Tibial nerve (tissue), 4 donors: Measurements from ENCODE around the gene XYLT1. TPM values are rescaled to one million over a fixed set of nuclear protein-coding genes. Genes with fewer than 3 reads are reported as not detected.

Source experiments
- DNase-seq, 2 donors: peaks; one replicate each; pipeline ENCODE4 v3.0.0-alpha.2; 2019; ENCODE audit warnings: low spot score in 2 of 2
- H3K27ac ChIP-seq, 4 donors: fragments of 200-600 bp; sonication (generic) in 3 of 4; one replicate each; pipeline ENCODE4 v1.5.1; 2017 to 2019; ENCODE audit warnings: mild to moderate bottlenecking in 1 of 4
- H3K27me3 ChIP-seq, 2 donors: fragments of 200-600 bp; sonication (generic) in 1 of 2; one replicate each; pipeline versions ENCODE4 v1.5.1 to v1.6.0; 2017 to 2019
- H3K36me3 ChIP-seq, 3 donors: fragments of 200-600 bp; sonication (generic); one replicate each; pipeline ENCODE4 v1.5.1; 2018 to 2019
- H3K4me1 ChIP-seq, 4 donors: fragments of 200-600 bp; sonication (generic) in 3 of 4; one replicate each; pipeline ENCODE4 v1.5.1; 2017 to 2019
- H3K4me3 ChIP-seq, 4 donors: fragments of 200-600 bp; sonication (generic) in 3 of 4; one replicate each; pipeline ENCODE4 v1.5.1; 2017 to 2019; ENCODE audit warnings: mild to moderate bottlenecking in 1 of 4, moderate library complexity in 1 of 4
- H3K9me3 ChIP-seq, 4 donors: fragments of 200-600 bp; sonication (generic) in 3 of 4; one replicate each; pipeline ENCODE4 v1.5.1; 2017 to 2019
- CTCF ChIP-seq, 5 experiments: fragments of 200-600 bp in 3 of 5; fragments of 450-650 bp in 2 of 5; sonication (generic) in 3 of 5; IDR thresholded peaks; one replicate each; pipeline ENCODE4 v1.5.1; 2016 to 2019; ENCODE audit warnings: antibody characterized with exemption in 5 of 5, mild to moderate bottlenecking in 3 of 5, moderate library complexity in 2 of 5
- EP300 ChIP-seq, 2 donors: sonication (generic); formaldehyde crosslinking; IDR thresholded peaks; one replicate each; pipeline ENCODE4 v1.6.1; 2017; ENCODE audit warnings: antibody characterized with exemption in 2 of 2, mild to moderate bottlenecking in 1 of 2
- POLR2A ChIP-seq, 2 donors: fragments of 450-650 bp; IDR thresholded peaks; one replicate each; pipeline ENCODE4 v1.6.1; 2017; ENCODE audit warnings: antibody characterized with exemption in 2 of 2, mild to moderate bottlenecking in 2 of 2, moderate library complexity in 2 of 2
- WGBS, 2 donors: methylation state at CpG; one replicate each; pipeline ENCODE4 v1.1.5; 2018; 5-methylcytosine and 5-hydroxymethylcytosine counted together
- total RNA-seq, 4 donors: library from RNA; depleted of rRNA; stranded (reverse); fragments of >200 nt; gene quantifications; one replicate each; pipeline ENCODE4 v1.1.0, GENCODE V29; 2016

Gene XYLT1
- total RNA-seq, 4 donors from 2014 or later: 13.8 to 23.1 (median 14.8) TPM

- Histone ChIP-seq H3K4me3 (no peak overlapping the region), H3K9me3 (no peaks in the 10 kb centered on the region), H3K36me3 (no peaks in the 10 kb centered on the region), H3K27ac (no peak overlapping the region), H3K4me1 (peaks cover 0 to 43% (median 29%) of the 10 kb centered on the region in 4 donors), H3K27me3 (peaks cover 0 to 6% of the 10 kb centered on the region in 2 donors)
- TF ChIP-seq EP300 (IDR thresholded peaks at IDR 0.05): no peak
- TF ChIP-seq CTCF (IDR thresholded peaks at IDR 0.05): no peak
- no peak for TF ChIP-seq POLR2A (IDR thresholded peaks at IDR 0.05)
- no peak for DNase-seq
- 91 to 94% methylated on average over 6 of the region's 6 CpGs for WGBS, 2 donors
Measured at GRCh38 chr16:17465460-17465859, 5.3 kb downstream of the XYLT1 start.

GRCh38 chr16:17463335-17463734 lies 7.4 kb downstream of the XYLT1 start:
- Histone ChIP-seq H3K27me3 (peaks cover 0 to 6% of the 10 kb centered on the region in 2 donors), H3K36me3 (no peaks in the 10 kb centered on the region), H3K4me1 (peaks cover 0 to 39% (median 27%) of the 10 kb centered on the region in 4 donors), H3K4me3 (no peak overlapping the region), H3K27ac (no peak overlapping the region), H3K9me3 (no peaks in the 10 kb centered on the region)
- 91 to 95% methylated on average over 2 of the region's 2 CpGs for WGBS, 2 donors
- TF ChIP-seq POLR2A (IDR thresholded peaks at IDR 0.05): no peak
- no peak for TF ChIP-seq CTCF (IDR thresholded peaks at IDR 0.05)
- TF ChIP-seq EP300 (IDR thresholded peaks at IDR 0.05): no peak
- no peak for DNase-seq

- TF ChIP-seq CTCF (IDR thresholded peaks at IDR 0.05) (no peak), POLR2A (IDR thresholded peaks at IDR 0.05) (no peak), EP300 (IDR thresholded peaks at IDR 0.05) (no peak)
- DNase-seq: no peak
- H3K27ac ChIP-seq: no peak overlapping the region
- no peaks in the 10 kb centered on the region for H3K9me3 ChIP-seq
- peaks cover 0 to 6% of the 10 kb centered on the region in 2 donors for H3K27me3 ChIP-seq
- no peaks in the 10 kb centered on the region for H3K36me3 ChIP-seq
- no peak overlapping the region for H3K4me3 ChIP-seq
- H3K4me1 ChIP-seq: peaks cover 0 to 27% (median 19%) of the 10 kb centered on the region in 4 donors
- WGBS, 2 donors: 75 to 91% methylated on average over 13 of the region's 13 CpGs
Measured at GRCh38 chr16:17461951-17462729, 8.6 kb downstream of the XYLT1 start.

- Histone ChIP-seq H3K4me1 (peaks cover 0 to 23% (median 17%) of the 10 kb centered on the region in 4 donors), H3K27ac (no peak overlapping the region), H3K9me3 (no peaks in the 10 kb centered on the region), H3K36me3 (no peaks in the 10 kb centered on the region), H3K27me3 (peaks cover 0 to under 1% of the 10 kb centered on the region in 2 donors), H3K4me3 (no peak overlapping the region)
- TF ChIP-seq EP300 (IDR thresholded peaks at IDR 0.05): no peak
- no peak for TF ChIP-seq CTCF (IDR thresholded peaks at IDR 0.05)
- no peak for TF ChIP-seq POLR2A (IDR thresholded peaks at IDR 0.05)
- no peak for DNase-seq
- WGBS, 2 donors: 90 to 96% methylated on average over 3 of the region's 3 CpGs
Measured at GRCh38 chr16:17460890-17461289, 9.9 kb downstream of the XYLT1 start.

GRCh38 chr16:17459903-17460521 lies 10.7 kb downstream of the XYLT1 start:
- Histone ChIP-seq H3K4me3 (no peak overlapping the region), H3K27me3 (no peaks in the 10 kb centered on the region), H3K9me3 (no peaks in the 10 kb centered on the region), H3K36me3 (no peaks in the 10 kb centered on the region), H3K27ac (peak overlapping the region in 1 of 4 donors; percentile 8), H3K4me1 (peaks cover 0 to 23% (median 17%) of the 10 kb centered on the region in 4 donors)
- TF ChIP-seq EP300 (IDR thresholded peaks at IDR 0.05): peak in 1 of 2 donors; percentile 13
- TF ChIP-seq CTCF (IDR thresholded peaks at IDR 0.05): no peak
- 39 to 41% methylated on average over 12 of the region's 12 CpGs for WGBS, 2 donors
- DNase-seq: peak in 1 of 2 donors; percentile 45
